ENCODE data around the gene C13orf46. TPM values are rescaled to one million over a fixed set of nuclear protein-coding genes. Genes with fewer than 3 reads are reported as not detected.
"Not testable (repeated sequence)": the region's sequence is repeated elsewhere in the genome, so short reads cannot be mapped to it uniquely, and the experiment has no call there.

The C13orf46 gene
- total RNA-seq = 0.37 TPM
- long read RNA-seq = 0 reads

DNA sequence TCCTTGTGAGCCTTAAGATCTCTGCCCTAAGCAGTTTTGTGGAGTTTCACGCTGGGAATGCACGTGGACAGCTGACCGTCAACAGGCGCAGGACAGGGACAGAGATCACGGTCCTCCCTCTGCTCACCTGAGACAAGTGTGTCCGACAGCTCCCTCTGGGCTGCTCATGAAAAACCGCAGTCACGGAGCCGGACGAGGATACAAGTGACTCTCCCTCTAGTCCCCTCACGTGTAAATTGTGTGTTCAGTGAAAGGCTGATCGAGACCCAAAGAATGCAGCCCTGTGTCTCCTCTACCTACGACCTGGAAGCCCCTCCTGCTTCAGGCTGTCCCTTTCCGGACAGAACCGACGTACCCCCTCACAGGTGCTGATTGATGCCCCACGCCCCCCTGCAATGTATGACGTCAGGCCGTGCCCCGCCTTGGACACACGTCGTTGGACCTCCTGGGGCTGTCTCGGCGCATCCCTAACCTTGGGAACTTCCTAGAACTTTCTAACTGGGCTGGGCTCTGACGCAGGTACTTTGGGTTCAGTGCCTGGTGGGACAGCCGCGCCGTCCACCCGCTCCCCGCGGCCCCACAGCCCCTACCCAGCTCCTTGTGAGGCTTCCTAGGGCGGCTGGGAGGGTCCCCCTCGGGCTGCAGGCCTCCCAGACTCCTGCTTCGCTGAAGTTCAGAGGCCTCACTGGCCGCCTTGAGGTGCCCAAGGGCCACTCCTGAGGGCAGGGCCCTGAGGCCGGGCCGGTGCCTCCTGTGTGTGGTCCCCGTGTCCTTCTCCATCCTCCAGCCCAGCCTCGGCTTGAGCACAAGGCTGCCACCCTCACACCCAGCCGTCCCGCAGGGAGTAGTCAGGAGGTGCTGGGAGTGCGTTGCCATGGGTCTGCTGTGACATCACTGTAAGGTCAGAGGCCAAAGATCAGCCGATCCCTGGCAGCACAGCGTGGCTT lies at the start of gene C13orf46:
Gene C13orf46 (minus strand): TSS at position 859 of the 947 bp plus-strand sequence. CDS start 79 bp downstream, at position 780.
- intact Hi-C loops (cut with micrococcal nuclease) = no loop called here
- ATAC-seq = no peak
- DNase-seq = peak; percentile 25

DNA sequence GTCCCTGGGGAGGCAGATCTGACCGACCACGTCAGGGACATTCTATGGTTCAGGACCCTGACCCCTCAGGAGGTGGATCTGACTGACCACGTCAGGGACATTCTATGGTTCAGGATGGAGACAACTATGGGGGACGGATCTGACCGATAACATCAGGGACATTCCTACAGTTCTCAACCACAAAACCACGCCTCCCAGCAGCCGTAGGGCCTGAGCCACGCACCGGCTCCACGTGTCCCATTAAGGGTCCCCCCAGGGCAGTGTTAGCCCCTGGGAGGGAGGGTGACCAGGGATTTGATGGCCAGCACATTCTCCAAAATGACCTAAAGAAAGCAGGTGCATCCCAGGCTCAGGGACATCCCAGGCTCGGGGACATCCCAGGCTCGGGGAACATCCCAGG lies 49.0 kb upstream of the C13orf46 start:
- DNase-seq (peak; percentile 10), ATAC-seq (no peak)
- intact Hi-C loops (cut with micrococcal nuclease) = no loop called here

DNA sequence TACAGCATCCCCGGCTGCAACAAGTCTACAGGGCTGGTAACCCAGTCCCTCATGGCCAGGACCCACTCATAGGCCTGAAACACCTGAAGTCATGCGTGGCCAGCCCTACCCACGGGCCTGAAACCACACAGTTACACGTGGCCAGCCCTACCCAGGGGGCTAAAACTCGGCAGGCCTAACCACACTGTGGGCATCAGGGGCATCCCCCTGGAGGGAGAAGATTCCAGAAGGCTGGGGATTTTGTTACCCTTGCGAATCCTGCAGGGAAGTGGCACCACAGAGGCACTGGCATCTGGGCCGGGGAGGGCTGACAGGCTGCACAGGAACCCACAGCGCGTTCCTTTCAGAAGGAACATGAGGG lies 48.4 kb upstream of the C13orf46 start:
- no peak for ATAC-seq
- peak; percentile 11 for DNase-seq

DNA sequence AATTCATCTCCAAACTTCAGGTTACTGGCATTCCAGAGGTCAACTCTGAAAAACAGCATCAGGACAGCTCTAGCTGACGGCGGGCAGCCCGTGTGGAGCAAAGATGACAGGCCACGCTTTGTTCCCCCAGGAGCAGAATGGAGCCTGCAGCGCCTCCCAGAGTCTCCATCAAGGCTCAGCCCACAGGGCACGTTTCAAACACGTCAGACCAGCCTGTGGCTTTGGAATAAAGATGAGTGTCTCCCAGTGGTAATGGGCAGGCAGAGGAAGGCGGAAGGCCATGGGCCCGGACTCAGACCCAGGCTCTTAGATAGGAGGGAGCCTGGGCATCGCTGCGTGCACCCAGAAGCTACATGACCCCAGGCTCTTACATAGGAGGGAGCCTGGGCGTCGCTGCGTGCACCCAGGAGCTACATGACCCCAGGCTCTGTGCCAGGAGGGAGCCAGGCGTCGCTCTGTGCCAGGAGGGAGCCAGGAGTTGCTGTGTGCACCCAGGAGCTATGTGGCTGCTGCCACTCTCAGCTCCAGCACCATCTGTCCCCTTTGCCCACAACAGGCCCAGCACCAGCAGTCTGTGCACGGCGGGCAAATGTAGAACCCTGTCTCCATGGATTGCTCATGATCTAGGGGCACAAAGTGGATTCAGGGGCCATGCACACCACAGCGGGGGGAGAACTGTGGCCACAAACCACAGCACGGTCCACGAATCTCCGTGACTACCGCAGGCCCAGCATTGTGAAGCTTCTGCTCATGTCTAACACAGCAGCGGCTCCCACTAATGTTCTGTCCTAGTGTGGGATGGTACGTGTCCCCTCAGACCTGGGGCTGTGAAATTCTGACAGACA lies 47.8 kb upstream of the C13orf46 start:
- peak; percentile 26 for DNase-seq
- intact Hi-C loops (cut with micrococcal nuclease) = no loop called here
- ATAC-seq = no peak

More for the DNA sequence above, 48.4 kb upstream of the C13orf46 start:
- intact Hi-C loops (cut with micrococcal nuclease) = no loop called here

- DNase-seq (peak; percentile 19), ATAC-seq (no peak)
- intact Hi-C loops (cut with micrococcal nuclease) = no loop called here
Measured at GRCh38 chr13:114020750-114021463, 47.0 kb upstream of the C13orf46 start.

GRCh38 chr13:114020134-114020533 lies 46.3 kb upstream of the C13orf46 start:
- intact Hi-C loops (cut with micrococcal nuclease); ATAC-seq: not testable (repeated sequence)
- peak; percentile 22 for DNase-seq

GRCh38 chr13:114019367-114019766 lies 45.5 kb upstream of the C13orf46 start:
- DNase-seq (peak; percentile 36), ATAC-seq (no peak)
- intact Hi-C loops (cut with micrococcal nuclease) = no loop called here

GRCh38 chr13:114018461-114019055 lies 44.7 kb upstream of the C13orf46 start:
- DNase-seq = peak; percentile 11
- intact Hi-C loops (cut with micrococcal nuclease) = no loop called here
- ATAC-seq = no peak

DNA sequence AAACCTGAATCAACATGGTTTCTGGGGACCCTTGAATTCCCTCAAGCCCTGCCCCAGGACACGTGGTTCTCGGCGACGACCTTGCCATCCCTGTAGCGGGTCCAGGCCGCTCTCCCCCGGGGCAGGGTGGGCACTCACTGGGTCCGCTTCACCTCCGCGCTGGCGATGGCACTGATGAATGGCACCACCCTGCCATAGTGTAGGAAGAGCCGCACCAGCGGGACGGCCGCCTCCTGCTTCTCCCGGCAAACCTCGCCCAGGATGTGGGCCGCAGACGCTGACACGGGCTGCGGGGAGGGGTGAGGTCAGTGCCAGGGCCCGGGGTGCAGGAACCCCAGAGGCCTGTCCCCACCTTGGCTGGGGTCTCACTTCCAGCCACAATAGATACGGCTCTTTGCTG lies 44.1 kb upstream of the C13orf46 start:
- no peak for ATAC-seq
- peak; percentile 25 for DNase-seq
- intact Hi-C loops (cut with micrococcal nuclease) = no loop called here

GRCh38 chr13:114017028-114017630 lies 43.3 kb upstream of the C13orf46 start:
- intact Hi-C loops (cut with micrococcal nuclease) = no loop called here
- DNase-seq = peak; percentile 32

DNA sequence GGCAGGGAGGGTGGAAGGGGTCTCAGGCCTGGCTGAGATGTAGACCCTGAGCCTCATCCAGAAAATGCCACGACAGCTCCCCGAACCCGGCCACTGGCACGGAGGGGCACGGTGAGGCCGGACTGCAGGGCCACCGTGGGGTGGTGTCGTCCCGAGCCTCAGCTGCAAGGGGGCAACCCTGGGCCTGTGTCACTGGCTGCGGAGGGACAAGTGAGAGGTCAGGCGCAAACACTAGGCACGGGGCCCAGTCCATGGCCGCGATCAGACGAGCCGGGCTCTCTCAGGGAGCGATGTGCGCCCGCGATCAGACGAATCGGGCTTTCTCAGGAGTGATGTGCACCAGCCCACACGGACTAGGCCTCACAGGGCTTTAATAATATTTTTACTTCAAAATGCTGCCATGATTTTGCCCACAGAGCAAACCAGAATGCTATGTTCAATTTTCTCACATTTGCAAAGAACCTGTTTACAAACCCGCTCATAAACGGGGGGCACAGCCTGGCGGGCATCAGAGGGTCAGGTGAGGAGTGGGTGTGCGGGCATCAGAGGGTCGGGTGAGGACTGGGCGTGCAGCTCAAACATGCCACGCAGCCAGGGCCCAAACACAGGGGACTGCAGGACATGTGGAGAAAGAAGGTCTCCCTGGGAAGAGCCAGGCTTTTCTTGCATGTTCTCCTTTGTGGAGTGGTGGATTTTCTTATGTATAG lies 42.6 kb upstream of the C13orf46 start:
- intact Hi-C loops (cut with micrococcal nuclease) = no loop called here
- DNase-seq = peak; percentile 29
- ATAC-seq = no peak

More at GRCh38 chr13:114017028-114017630, 43.3 kb upstream of the C13orf46 start:
- no peak for ATAC-seq

GRCh38 chr13:114015969-114016295 lies 42.1 kb upstream of the C13orf46 start:
- ATAC-seq (no peak), DNase-seq (no peak)
- intact Hi-C loops (cut with micrococcal nuclease) = no loop called here

DNA sequence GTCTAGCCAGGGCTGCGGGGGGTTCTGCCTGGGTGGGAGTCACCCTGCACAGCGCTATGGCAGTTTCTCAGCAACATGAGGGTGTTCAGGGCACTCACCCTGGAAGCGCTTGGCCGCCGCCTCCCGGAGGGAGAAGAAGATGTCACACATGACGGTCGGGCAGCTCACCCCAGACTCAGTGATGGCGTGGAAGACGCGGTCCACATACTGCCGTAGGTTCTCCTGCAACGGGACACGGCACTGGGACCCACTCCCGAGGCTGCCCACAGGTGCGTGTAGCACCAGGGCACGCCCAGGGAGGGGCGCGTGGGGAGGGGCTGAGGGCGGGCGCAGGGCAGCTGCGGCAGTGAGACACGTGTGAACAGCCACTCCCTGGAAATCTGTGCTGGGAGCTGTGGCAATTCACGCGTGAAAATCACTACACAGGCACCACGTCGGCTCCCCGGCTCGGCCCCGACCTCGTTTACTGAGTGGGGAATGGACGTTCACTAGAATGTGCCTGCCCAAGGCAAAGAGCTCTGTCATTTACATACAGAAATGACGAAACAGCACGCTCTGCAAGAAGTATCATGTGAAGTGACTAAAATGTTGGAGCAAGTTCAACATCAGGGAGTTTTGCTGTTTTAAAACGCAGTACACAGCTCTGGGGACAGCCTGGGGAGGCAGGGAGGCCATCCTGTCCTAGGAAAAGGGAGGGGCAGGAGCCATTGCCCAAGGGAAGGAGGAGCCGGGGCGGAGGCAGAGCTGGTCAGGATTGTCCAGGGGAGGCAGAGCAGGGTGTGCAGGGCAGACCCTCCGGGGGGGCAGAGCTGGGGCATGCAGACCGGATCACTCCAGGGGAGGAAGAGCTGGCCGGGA lies 41.5 kb upstream of the C13orf46 start:
- intact Hi-C loops (cut with micrococcal nuclease) = no loop called here
- peak; percentile 64 for DNase-seq
- peak; percentile 82 for ATAC-seq

GRCh38 chr13:114013952-114014629 lies 40.2 kb upstream of the C13orf46 start:
- ATAC-seq (no peak), DNase-seq (peak; percentile 18)
- intact Hi-C loops (cut with micrococcal nuclease) = no loop called here

GRCh38 chr13:114013336-114013735 lies 39.5 kb upstream of the C13orf46 start:
- DNase-seq (no peak), ATAC-seq (no peak)
- intact Hi-C loops (cut with micrococcal nuclease) = no loop called here

DNA sequence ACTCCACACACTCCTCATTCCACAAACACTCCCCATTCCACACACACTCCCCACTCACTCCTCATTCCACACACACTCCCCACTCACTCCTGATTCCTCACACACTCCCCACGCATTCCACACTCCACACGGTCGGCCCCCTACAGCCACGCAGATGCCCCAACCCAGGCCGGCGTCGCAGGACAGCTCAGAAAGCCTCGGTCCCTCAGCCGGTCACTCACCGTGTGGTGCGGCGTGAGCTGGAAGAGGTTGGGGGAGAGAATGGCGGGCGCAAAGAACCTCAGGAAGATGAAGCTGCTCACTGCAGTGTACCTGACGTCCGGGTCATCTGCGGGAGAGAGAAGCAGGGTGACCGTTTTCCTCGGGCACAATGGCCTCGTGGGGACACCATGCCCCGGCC lies 39.0 kb upstream of the C13orf46 start:
- peak; percentile 8 for DNase-seq
- intact Hi-C loops (cut with micrococcal nuclease) = no loop called here
- ATAC-seq = no peak

DNA sequence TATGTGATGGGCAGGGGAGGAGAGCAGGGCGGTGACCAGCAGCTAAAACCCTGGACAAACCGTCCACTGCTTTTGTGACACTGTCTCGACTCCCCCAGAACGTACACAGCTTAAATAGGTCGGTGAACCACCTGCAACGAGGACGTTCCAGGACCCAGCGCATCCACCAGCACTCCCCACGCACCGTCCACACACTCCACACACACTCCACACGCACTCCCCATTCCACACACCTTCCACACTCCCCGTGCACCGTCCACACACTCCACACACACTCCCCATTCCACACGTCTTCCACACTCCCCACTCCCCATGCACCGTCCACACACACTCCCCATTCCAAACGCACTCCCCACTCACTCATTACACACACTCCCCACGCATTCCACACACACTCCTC lies 38.3 kb upstream of the C13orf46 start:
- DNase-seq = peak; percentile 14
- intact Hi-C loops (cut with micrococcal nuclease) = no loop called here
- ATAC-seq = no peak
